ENCODE measurements around the gene RAB40B. TPM values are rescaled to one million over a fixed set of nuclear protein-coding genes. Genes with fewer than 3 reads are reported as not detected.

RAB40B gene
- total RNA-seq, 3 donors from 2014 or later, result 8.8 to 25.6 (median 12.8) TPM

GRCh38 chr17:82679586-82680465, 18.7 kb downstream of the RAB40B start:
- intact Hi-C loops (cut with DNase I; ENCODE audit: low total_unique reads), result no loop called here
- Histone ChIP-seq H3K9me3 (peaks cover 0 to 10% of the 10 kb centered on the region in 2 donors), H3K36me3 (no peaks in the 10 kb centered on the region), H3K4me3 (no peak overlapping the region), H3K27ac (peak overlapping the region in 1 of 2 donors; percentile 12), H3K4me1 (no peaks in the 10 kb centered on the region), H3K27me3 (no peaks in the 10 kb centered on the region)
- DNase-seq (ENCODE audit: low spot score in 2 of 2), result no peak
- no peak for TF ChIP-seq POLR2AphosphoS5 (IDR thresholded peaks at IDR 0.05)
- TF ChIP-seq POLR2A (IDR thresholded peaks at IDR 0.05), result no peak
- TF ChIP-seq, protein P1, sequence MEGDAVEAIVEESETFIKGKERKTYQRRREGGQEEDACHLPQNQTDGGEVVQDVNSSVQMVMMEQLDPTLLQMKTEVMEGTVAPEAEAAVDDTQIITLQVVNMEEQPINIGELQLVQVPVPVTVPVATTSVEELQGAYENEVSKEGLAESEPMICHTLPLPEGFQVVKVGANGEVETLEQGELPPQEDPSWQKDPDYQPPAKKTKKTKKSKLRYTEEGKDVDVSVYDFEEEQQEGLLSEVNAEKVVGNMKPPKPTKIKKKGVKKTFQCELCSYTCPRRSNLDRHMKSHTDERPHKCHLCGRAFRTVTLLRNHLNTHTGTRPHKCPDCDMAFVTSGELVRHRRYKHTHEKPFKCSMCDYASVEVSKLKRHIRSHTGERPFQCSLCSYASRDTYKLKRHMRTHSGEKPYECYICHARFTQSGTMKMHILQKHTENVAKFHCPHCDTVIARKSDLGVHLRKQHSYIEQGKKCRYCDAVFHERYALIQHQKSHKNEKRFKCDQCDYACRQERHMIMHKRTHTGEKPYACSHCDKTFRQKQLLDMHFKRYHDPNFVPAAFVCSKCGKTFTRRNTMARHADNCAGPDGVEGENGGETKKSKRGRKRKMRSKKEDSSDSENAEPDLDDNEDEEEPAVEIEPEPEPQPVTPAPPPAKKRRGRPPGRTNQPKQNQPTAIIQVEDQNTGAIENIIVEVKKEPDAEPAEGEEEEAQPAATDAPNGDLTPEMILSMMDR (IDR thresholded peaks at IDR 0.05), result no peak

- Histone ChIP-seq H3K27ac (no peak overlapping the region), H3K27me3 (no peaks in the 10 kb centered on the region), H3K9me3 (peaks cover 0 to 10% of the 10 kb centered on the region in 2 donors), H3K36me3 (no peaks in the 10 kb centered on the region), H3K4me3 (peak overlapping the region in 1 of 3 donors; percentile 9), H3K4me1 (no peaks in the 10 kb centered on the region)
- TF ChIP-seq POLR2AphosphoS5 (IDR thresholded peaks at IDR 0.05) (no peak), POLR2A (IDR thresholded peaks at IDR 0.05) (no peak)
- TF ChIP-seq, protein P1 (IDR thresholded peaks at IDR 0.05), result no peak
- intact Hi-C loops (cut with DNase I; ENCODE audit: low total_unique reads), result no loop called here
- DNase-seq (ENCODE audit: low spot score in 2 of 2), result no peak
Measured at GRCh38 chr17:82678265-82678891, 20.1 kb downstream of the RAB40B start.

GRCh38 chr17:82677353-82677925, 21.1 kb downstream of the RAB40B start:
- H3K9me3 ChIP-seq, result peaks cover 0 to 10% of the 10 kb centered on the region in 2 donors
- H3K4me1 ChIP-seq, result no peaks in the 10 kb centered on the region
- TF ChIP-seq POLR2A (IDR thresholded peaks at IDR 0.05) (no peak), POLR2AphosphoS5 (IDR thresholded peaks at IDR 0.05) (no peak)
- TF ChIP-seq, protein P1 (IDR thresholded peaks at IDR 0.05), result no peak
- DNase-seq (ENCODE audit: low spot score in 2 of 2), result no peak
- intact Hi-C loops (cut with DNase I; ENCODE audit: low total_unique reads), result no loop called here
- no peaks in the 10 kb centered on the region for H3K27me3 ChIP-seq
- no peaks in the 10 kb centered on the region for H3K36me3 ChIP-seq
- H3K4me3 ChIP-seq, result no peak overlapping the region
- H3K27ac ChIP-seq, result no peak overlapping the region

DNA sequence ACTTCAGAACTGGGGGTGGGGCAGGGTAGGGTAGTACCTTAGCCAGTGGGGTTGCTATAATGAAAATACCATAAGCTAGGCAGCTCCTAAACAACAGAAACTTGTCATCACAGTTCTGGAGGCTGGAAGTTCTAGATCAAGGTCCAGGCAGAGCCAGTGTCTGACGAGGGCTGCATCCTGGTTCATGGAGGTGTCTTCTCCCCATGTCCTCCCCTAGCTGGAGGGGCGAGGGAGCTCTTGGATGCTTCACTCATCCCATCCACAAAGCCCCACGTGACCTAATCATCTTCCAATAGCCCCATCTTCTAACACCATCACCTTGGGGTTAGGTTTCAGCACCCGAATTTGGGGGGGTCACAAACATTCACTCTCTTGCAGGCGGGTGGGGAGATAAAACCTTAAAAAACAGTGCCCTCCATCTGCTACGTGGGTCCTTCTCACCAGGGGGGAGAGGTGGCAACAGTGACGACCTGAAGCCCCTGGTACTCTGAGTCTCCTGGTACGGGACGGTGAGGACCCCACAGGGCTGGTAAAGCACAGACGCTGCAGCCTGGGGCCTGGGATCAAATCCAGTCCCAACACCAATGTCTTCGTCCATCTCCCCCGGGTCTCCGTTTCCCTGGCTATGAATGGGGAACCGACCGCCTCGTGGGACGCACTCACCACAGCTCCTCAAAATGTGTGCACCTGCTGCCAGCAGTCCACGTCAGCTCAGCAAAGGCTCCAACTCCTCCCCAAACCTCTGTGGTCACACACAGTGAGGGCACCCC, 22.8 kb downstream of the RAB40B start:
- Histone ChIP-seq H3K36me3 (no peaks in the 10 kb centered on the region), H3K4me1 (no peaks in the 10 kb centered on the region), H3K9me3 (no peaks in the 10 kb centered on the region), H3K27me3 (no peaks in the 10 kb centered on the region), H3K4me3 (no peak overlapping the region), H3K27ac (peak overlapping the region; percentile 52 to 69)
- intact Hi-C loops (cut with DNase I; ENCODE audit: low total_unique reads), result no loop called here
- TF ChIP-seq POLR2AphosphoS5 (IDR thresholded peaks at IDR 0.05) (no peak), POLR2A (IDR thresholded peaks at IDR 0.05) (no peak)
- TF ChIP-seq, protein P1 (IDR thresholded peaks at IDR 0.05), result no peak
- DNase-seq (ENCODE audit: low spot score in 2 of 2), result no peak

Data from breast epithelium (tissue), 4 donors.